PC-9 (cell line): ENCODE measurements around the gene MBOAT2. TPM values are rescaled to one million over a fixed set of nuclear protein-coding genes. Genes with fewer than 3 reads are reported as not detected.

ENCODE experiments used
- BruUV-seq: library from RNA; stranded (reverse); fragments of 400-500 nt; replicated peaks from 2 replicates; lab custom pipeline; 2021; lab: Mats Ljungman, UMichigan
- CTCF ChIA-PET: fragments of 300-600 bp; sonication (Branson Sonifier 250); formaldehyde crosslinking; loops from one replicate; lab custom pipeline; 2022; ENCODE audit warnings: antibody characterized with exemption; lab: Charles Lee
- POLR2A ChIA-PET: fragments of 300-600 bp; sonication (Branson Sonifier 250); formaldehyde crosslinking; loops from one replicate; lab custom pipeline; 2022; ENCODE audit warnings: antibody characterized with exemption; ENCODE audit not compliant: unreplicated experiment; lab: Charles Lee
- DNase-seq, 2 experiments: peaks; one replicate each; pipeline versions ENCODE4 v3.0.0 to v3.0.0-alpha.2; 2015 to 2022; ENCODE audit warnings: mixed read lengths in 1 of 2
- H2AFZ ChIP-seq: fragments of 200-600 bp; sonication (generic); 2 replicates; pipeline ENCODE4 v1.8.1; 2017; ENCODE audit warnings: antibody characterized with exemption
- H3F3A ChIP-seq: fragments of 200-600 bp; sonication (generic); 2 replicates; pipeline ENCODE4 v1.8.1; 2017; ENCODE audit warnings: antibody characterized with exemption, mild to moderate bottlenecking, low read depth; ENCODE audit not compliant: insufficient read depth
- H3K27ac ChIP-seq: fragments of 200-600 bp; sonication (generic); 2 replicates; pipeline ENCODE4 v1.6.1; 2016; ENCODE audit warnings: mixed run types
- H3K27me3 ChIP-seq: fragments of 200-600 bp; sonication (generic); 2 replicates; pipeline ENCODE4 v1.6.1; 2016; ENCODE audit warnings: low read depth, mixed run types; ENCODE audit not compliant: insufficient read depth
- H3K36me3 ChIP-seq: fragments of 200-600 bp; sonication (generic); 2 replicates; pipeline ENCODE4 v1.6.1; 2016; ENCODE audit warnings: low read depth, mixed run types
- H3K4me1 ChIP-seq: fragments of 200-600 bp; sonication (generic); replicated peaks from 2 replicates; pipeline ENCODE4 v1.6.1; 2016; ENCODE audit warnings: mixed run types; ENCODE audit not compliant: insufficient read depth
- H3K4me2 ChIP-seq: fragments of 200-600 bp; sonication (generic); 2 replicates; pipeline ENCODE4 v1.6.1; 2017; ENCODE audit warnings: mixed run types
- H3K4me3 ChIP-seq: fragments of 200-600 bp; sonication (generic); 2 replicates; pipeline ENCODE4 v1.6.1; 2016; ENCODE audit warnings: mixed run types
- H3K79me2 ChIP-seq: fragments of 200-600 bp; sonication (generic); 2 replicates; pipeline ENCODE4 v1.6.1; 2017; ENCODE audit warnings: low read depth, mixed run types
- H3K9me2 ChIP-seq: fragments of 200-600 bp; sonication (generic); 2 replicates; pipeline ENCODE4 v1.8.1; 2017; ENCODE audit warnings: mild to moderate bottlenecking; ENCODE audit not compliant: insufficient read depth
- H3K9me3 ChIP-seq: fragments of 200-600 bp; sonication (generic); 2 replicates; pipeline ENCODE4 v1.8.1; 2016; ENCODE audit warnings: low read depth; ENCODE audit not compliant: insufficient read depth
- H4K20me1 ChIP-seq: fragments of 200-600 bp; sonication (generic); 2 replicates; pipeline ENCODE4 v1.8.1; 2017; ENCODE audit not compliant: insufficient read depth
- CTCF ChIP-seq: fragments of 200-600 bp; sonication (generic); conservative IDR thresholded peaks from 2 replicates; pipeline ENCODE4 v1.6.1; 2017; ENCODE audit warnings: mixed run types, antibody characterized with exemption, mild to moderate bottlenecking, moderate library complexity
- EZH2 ChIP-seq: fragments of 200-600 bp; sonication (generic); IDR thresholded peaks from 2 replicates; pipeline ENCODE4 v1.8.0; 2017; ENCODE audit warnings: antibody characterized with exemption, low read depth
- intact Hi-C: fragments of 100-400 bp; cut with micrococcal nuclease; formaldehyde crosslinking; loops from one replicate; pipeline ENCODE4 v1.10.0; 2022; ENCODE audit not compliant: unreplicated experiment
- total RNA-seq: library from RNA; stranded (reverse); gene quantifications from 2 replicates; pipeline ENCODE4 v1.2.3, GENCODE V29; 2021

Gene MBOAT2
- total RNA-seq, 1 experiment from 2014 or later: 57.7 TPM

GRCh38 chr2:8886202-8886518, 117.3 kb downstream of the MBOAT2 start:
- H3K9me2 ChIP-seq: no peaks in the 10 kb centered on the region
- no peak overlapping the region for H3K4me3 ChIP-seq
- intact Hi-C loops: loop anchor here (10.0 kb wide), 1 partner anchor 319 kb away; the partner anchor contains the start of gene ASAP2
- no peaks in the 10 kb centered on the region for H3K27me3 ChIP-seq
- POLR2A ChIA-PET: no interaction called here
- no peak overlapping the region for H3K27ac ChIP-seq
- no peaks in the 10 kb centered on the region for H3K79me2 ChIP-seq
- no peak overlapping the region for H2AFZ ChIP-seq
- H3F3A ChIP-seq: peaks cover 14% of the 10 kb centered on the region; the same call in 1 of the 2 replicates
- no peak for TF ChIP-seq EZH2
- no peak for TF ChIP-seq CTCF
- BruUV-seq: no TSS peak
- peaks cover 12% of the 10 kb centered on the region for H3K36me3 ChIP-seq
- no peaks in the 10 kb centered on the region for H3K9me3 ChIP-seq
- DNase-seq: no peak
- H3K4me2 ChIP-seq: no peak overlapping the region
- H3K4me1 ChIP-seq: no peaks in the 10 kb centered on the region
- H4K20me1 ChIP-seq: no peaks in the 10 kb centered on the region
- CTCF ChIA-PET: no interaction called here

DNA sequence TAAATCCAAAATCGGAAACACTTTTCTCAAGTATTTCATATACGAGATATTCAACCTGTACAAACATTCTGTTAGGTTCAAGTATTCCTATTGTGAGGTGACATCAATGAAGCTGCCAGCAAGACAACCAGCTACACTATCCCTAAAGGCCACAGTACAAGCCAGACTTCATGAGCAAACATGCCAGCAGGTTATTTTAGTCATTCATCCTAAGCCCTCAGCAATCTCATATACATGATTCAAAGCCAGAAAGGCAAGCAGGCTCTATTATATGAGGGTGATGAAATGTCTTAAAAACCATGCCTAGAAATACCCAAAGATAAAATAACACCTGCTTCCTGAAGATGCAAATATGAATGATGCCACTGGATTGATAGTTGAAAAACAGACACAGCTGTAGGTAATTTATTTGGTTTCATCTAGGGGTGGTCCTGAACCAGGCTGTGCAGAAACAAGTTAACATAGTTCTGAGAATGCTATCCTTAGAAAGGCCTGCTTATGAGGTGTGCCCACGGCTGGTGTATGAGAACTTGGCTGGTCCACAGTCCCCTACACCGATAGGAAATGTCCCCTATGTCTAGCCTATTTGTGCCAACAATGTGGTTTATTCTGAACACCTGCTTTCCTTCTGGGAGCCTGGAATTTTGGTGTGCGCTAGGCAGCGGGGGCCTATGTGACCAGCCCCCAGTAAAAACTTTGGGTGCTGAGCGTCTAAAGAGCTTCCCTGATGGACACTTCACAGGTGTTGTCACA, 117.9 kb downstream of the MBOAT2 start:
- Histone ChIP-seq H3K4me1 (no peaks in the 10 kb centered on the region), H3K36me3 (peaks cover 17% of the 10 kb centered on the region), H3K79me2 (no peaks in the 10 kb centered on the region), H3K4me2 (no peak overlapping the region), H4K20me1 (no peaks in the 10 kb centered on the region), H3K27ac (no peak overlapping the region), H3F3A (peaks cover 14% of the 10 kb centered on the region; the same call in 1 of the 2 replicates), H3K9me3 (no peaks in the 10 kb centered on the region), H2AFZ (no peak overlapping the region), H3K9me2 (no peaks in the 10 kb centered on the region), H3K27me3 (no peaks in the 10 kb centered on the region), H3K4me3 (no peak overlapping the region)
- intact Hi-C loops: loop anchor here (10.0 kb wide), 1 partner anchor 319 kb away; the partner anchor contains the start of gene ASAP2
- BruUV-seq: no TSS peak
- POLR2A ChIA-PET: no interaction called here
- no peak for DNase-seq
- TF ChIP-seq EZH2: no peak
- no peak for TF ChIP-seq CTCF
- CTCF ChIA-PET: no interaction called here

GRCh38 chr2:8884812-8885211, 118.7 kb downstream of the MBOAT2 start:
- CTCF ChIA-PET: no interaction called here
- H3K79me2 ChIP-seq: no peaks in the 10 kb centered on the region
- no peak overlapping the region for H3K4me2 ChIP-seq
- no peaks in the 10 kb centered on the region for H3K4me1 ChIP-seq
- intact Hi-C loops: loop anchor here (10.0 kb wide), 1 partner anchor 320 kb away; the partner anchor contains the start of gene ASAP2
- no peaks in the 10 kb centered on the region for H4K20me1 ChIP-seq
- BruUV-seq: no TSS peak
- no peak for DNase-seq
- POLR2A ChIA-PET: no interaction called here
- TF ChIP-seq CTCF (no peak), EZH2 (no peak)
- no peak overlapping the region for H2AFZ ChIP-seq
- peaks cover 14% of the 10 kb centered on the region; the same call in 1 of the 2 replicates for H3F3A ChIP-seq
- peaks cover 17% of the 10 kb centered on the region for H3K36me3 ChIP-seq
- H3K4me3 ChIP-seq: no peak overlapping the region
- H3K27ac ChIP-seq: no peak overlapping the region
- H3K27me3 ChIP-seq: no peaks in the 10 kb centered on the region
- no peaks in the 10 kb centered on the region for H3K9me3 ChIP-seq
- H3K9me2 ChIP-seq: no peaks in the 10 kb centered on the region
